ENCODE results near the gene ELAVL2.

GRCh38 chr9:23842565-23843129 lies 16.6 kb upstream of the ELAVL2 start:
- TF ChIP-seq CTCF (IDR thresholded peaks at IDR 0.05) (peak; percentile 42), EZH2phosphoT487 (IDR thresholded peaks at IDR 0.05) (no peak), EZH2 (IDR thresholded peaks at IDR 0.05) (no peak)
